ENCODE data around the gene NFATC2IP. TPM values are rescaled to one million over a fixed set of nuclear protein-coding genes. Genes with fewer than 3 reads are reported as not detected.
"Not testable (repeated sequence)": the region's sequence is repeated elsewhere in the genome, so short reads cannot be mapped to it uniquely, and the experiment has no call there.

The NFATC2IP gene
- total RNA-seq, 2 donors from 2014 or later, result 20.0 to 65.6 TPM

GRCh38 chr16:28967156-28967555 is 16.4 kb downstream of the NFATC2IP start:
- intact Hi-C loops (cut with DNase I), result no loop called here
- TF ChIP-seq POLR2A (IDR thresholded peaks at IDR 0.05), result no peak
- TF ChIP-seq, protein P1, sequence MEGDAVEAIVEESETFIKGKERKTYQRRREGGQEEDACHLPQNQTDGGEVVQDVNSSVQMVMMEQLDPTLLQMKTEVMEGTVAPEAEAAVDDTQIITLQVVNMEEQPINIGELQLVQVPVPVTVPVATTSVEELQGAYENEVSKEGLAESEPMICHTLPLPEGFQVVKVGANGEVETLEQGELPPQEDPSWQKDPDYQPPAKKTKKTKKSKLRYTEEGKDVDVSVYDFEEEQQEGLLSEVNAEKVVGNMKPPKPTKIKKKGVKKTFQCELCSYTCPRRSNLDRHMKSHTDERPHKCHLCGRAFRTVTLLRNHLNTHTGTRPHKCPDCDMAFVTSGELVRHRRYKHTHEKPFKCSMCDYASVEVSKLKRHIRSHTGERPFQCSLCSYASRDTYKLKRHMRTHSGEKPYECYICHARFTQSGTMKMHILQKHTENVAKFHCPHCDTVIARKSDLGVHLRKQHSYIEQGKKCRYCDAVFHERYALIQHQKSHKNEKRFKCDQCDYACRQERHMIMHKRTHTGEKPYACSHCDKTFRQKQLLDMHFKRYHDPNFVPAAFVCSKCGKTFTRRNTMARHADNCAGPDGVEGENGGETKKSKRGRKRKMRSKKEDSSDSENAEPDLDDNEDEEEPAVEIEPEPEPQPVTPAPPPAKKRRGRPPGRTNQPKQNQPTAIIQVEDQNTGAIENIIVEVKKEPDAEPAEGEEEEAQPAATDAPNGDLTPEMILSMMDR (IDR thresholded peaks at IDR 0.05), result no peak
- H3K36me3 ChIP-seq (replicated peaks in 1 of 2; ENCODE audit: insufficient read depth in 1 of 2, low read depth in 2 of 2), result peaks cover 0 to 5% of the 10 kb centered on the region in 2 donors
- no peaks in the 10 kb centered on the region for H3K9me3 ChIP-seq
- H3K27me3 ChIP-seq, result no peaks in the 10 kb centered on the region
- DNase-seq (no peak), ATAC-seq (no peak)
- H3K4me3 ChIP-seq, result no peak overlapping the region
- H3K27ac ChIP-seq, result no peak overlapping the region
- no peaks in the 10 kb centered on the region for H3K4me1 ChIP-seq
- WGBS, 2 donors, result 90 to 92% methylated on average over 4 of the region's 4 CpGs

DNA sequence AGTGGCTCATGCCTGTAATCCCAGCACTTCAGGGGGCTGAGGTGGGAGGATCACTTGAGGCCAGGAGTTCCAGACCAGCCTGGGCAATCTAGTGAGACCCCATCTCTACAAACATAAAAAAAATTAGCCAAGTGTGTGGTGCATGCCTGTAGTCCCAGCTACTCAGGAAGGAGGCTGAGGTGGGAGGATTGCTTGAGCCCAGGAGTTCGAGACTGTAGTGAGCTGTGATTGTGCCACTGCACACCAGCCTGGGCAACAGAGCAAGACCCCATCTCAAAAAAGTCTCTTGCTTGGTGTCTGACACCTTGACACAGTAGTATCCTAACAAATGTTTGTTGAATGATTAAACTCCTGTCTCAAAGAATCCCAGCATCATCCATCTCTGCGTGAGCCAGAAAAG is 19.0 kb downstream of the NFATC2IP start:
- DNase-seq; H3K4me1 ChIP-seq; ATAC-seq; H3K27ac ChIP-seq; H3K9me3 ChIP-seq; H3K27me3 ChIP-seq; H3K36me3 ChIP-seq (replicated peaks in 1 of 2; ENCODE audit: insufficient read depth in 1 of 2, low read depth in 2 of 2); H3K4me3 ChIP-seq; intact Hi-C loops (cut with DNase I): not testable (repeated sequence)
- WGBS, 2 donors, result 71 to 72% methylated on average over 2 of the region's 2 CpGs

DNA sequence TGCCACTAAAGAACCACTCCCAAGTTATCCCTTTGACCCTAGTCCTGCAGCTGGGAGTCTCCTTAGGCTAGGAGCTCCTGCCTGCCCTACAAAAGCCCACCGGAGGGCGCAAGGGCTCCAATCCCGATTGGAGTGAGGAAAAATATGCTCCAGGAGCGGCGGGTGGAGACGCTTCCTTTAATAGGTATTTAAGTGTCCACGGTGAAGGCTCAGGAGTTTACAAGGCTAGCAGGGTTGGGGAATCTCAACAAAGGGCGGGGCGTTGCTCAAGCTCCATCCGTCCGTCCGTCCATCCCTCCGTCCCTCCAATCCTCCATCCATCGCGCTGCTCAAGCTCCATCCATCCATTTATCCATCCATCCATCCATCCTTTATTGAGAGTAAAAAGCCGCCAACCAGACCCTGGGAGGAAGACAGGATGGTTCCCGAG is 23.3 kb downstream of the NFATC2IP start:
- TF ChIP-seq, protein P1 (IDR thresholded peaks at IDR 0.05), result peak in 6 of 7 experiments; percentile 30 to 44 (median 32)
- TF ChIP-seq POLR2A (IDR thresholded peaks at IDR 0.05), result no peak
- Histone ChIP-seq H3K27ac (peak overlapping the region in 3 of 4 donors; percentile 28 to 74 (median 71)), H3K27me3 (no peaks in the 10 kb centered on the region), H3K4me1 (peaks cover 18% of the 10 kb centered on the region), H3K4me3 (peak overlapping the region; percentile 88), H3K36me3 (replicated peaks in 1 of 2; ENCODE audit: insufficient read depth in 1 of 2, low read depth in 2 of 2) (peaks cover 0 to 2% of the 10 kb centered on the region in 2 donors), H3K9me3 (no peaks in the 10 kb centered on the region)
- ATAC-seq (peak; percentile 36), DNase-seq (peak; percentile 42 to 61 (median 44))
- WGBS, 2 donors, result 0 to 1% methylated on average over 17 of the region's 17 CpGs
- intact Hi-C loops (cut with DNase I), result no loop called here

DNA sequence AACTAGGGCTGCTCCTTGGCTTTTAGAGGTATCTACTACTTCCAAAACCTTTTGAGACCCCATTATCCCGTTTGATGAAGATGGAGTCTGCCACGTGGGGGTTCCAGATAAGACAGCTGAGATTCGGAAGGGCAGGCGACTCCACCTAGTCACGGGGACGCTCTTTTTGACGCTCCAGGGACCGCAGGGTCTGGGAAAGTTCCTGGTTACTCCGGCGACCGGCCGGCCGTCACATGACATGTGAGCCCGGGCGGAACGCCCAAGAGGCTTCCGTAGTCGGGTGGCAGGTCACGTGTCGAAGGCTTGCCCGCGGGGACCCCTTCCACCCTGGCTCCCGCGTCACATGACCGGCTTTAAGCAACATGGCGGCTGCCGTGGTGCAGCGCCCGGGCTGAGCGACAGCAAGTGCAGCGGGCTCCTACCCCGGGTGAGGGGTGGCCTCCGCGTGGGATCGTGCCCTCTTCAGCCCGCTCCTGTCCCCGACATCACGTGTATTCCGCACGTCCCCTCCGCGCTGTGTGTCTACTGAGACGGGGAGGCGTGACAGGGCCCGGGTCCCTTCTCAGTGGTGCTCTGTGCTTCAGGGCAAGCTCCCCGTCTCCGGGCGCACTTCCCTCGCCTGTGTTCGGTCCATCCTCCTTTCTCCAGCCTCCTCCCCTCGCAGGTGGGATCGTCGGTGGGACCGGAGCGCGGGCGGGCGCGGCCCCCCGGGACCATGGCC is 23.9 kb downstream of the NFATC2IP start, which contains the start of gene SPNS1:
Gene SPNS1, plus strand, starts transcription at position 342 of the 721 bp plus-strand sequence. Its CDS starts 374 bp downstream, at position 716.
- Histone ChIP-seq H3K4me3 (peak within 1 kb of the TSS; percentile 88), H3K9me3 (no peaks in the 10 kb centered on the region), H3K36me3 (replicated peaks in 1 of 2; ENCODE audit: insufficient read depth in 1 of 2, low read depth in 2 of 2) (peaks cover 0 to 2% of the 10 kb centered on the region in 2 donors), H3K27me3 (no peaks in the 10 kb centered on the region), H3K27ac (peak within 1 kb of the TSS in 3 of 4 donors; percentile 36 to 74 (median 71)), H3K4me1 (peaks cover 18% of the 10 kb centered on the region)
- peak in 2 of 3 donors; percentile 65 to 78 for TF ChIP-seq POLR2A (IDR thresholded peaks at IDR 0.05)
- TF ChIP-seq, protein P1 (IDR thresholded peaks at IDR 0.05), result peak in 1 of 7 experiments; percentile 22
- DNase-seq (peak; percentile 97 to 99 (median 98)), ATAC-seq (peak; percentile 96)
- 0% methylated on average over 4 to 60 of the region's 60 CpGs for WGBS, 2 donors
- intact Hi-C loops (cut with DNase I), result no loop called here

DNA sequence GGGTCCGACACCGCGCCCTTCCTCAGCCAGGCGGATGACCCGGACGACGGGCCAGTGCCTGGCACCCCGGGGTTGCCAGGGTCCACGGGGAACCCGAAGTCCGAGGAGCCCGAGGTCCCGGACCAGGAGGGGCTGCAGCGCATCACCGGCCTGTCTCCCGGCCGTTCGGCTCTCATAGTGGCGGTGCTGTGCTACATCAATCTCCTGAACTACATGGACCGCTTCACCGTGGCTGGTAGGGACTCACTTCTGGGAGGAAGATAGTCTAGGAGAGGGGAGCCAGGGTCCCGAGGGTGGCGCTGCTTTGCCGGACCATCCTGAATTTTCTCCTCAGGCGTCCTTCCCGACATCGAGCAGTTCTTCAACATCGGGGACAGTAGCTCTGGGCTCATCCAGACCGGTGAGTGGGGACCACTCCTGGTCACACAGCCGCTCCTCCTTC is 24.4 kb downstream of the NFATC2IP start:
- Histone ChIP-seq H3K9me3 (no peaks in the 10 kb centered on the region), H3K27ac (peak overlapping the region in 3 of 4 donors; percentile 36 to 74 (median 71)), H3K4me1 (peaks cover 18% of the 10 kb centered on the region), H3K36me3 (replicated peaks in 1 of 2; ENCODE audit: insufficient read depth in 1 of 2, low read depth in 2 of 2) (peaks cover 0 to 2% of the 10 kb centered on the region in 2 donors), H3K27me3 (no peaks in the 10 kb centered on the region), H3K4me3 (peak overlapping the region; percentile 88)
- intact Hi-C loops (cut with DNase I), result no loop called here
- DNase-seq (no peak), ATAC-seq (no peak)
- no peak for TF ChIP-seq POLR2A (IDR thresholded peaks at IDR 0.05)
- 8% methylated on average over 30 of the region's 30 CpGs; no CpG with 5 or more reads in 1 of the 2 donors for WGBS, 2 donors

Data from body of pancreas (tissue), 4 donors.